Stimulated activated CD4-positive, alpha-beta T cell treated with anti-CD3 and anti-CD28 coated beads, Interleukin-1b, Interleukin-23, amount 100 ng/mL, for 1 hour (primary cell): Measurements from ENCODE around the gene KIAA0232.
A peak's percentile ranks its signal among the peaks of the same experiment; 100 is the strongest.

Experiments used
- DNase-seq, 2 donors: peaks; one replicate each; pipeline ENCODE4 v3.0.0-alpha.2; 2020; ENCODE audit warnings: low read depth in 2 of 2

KIAA0232 gene, protein sequence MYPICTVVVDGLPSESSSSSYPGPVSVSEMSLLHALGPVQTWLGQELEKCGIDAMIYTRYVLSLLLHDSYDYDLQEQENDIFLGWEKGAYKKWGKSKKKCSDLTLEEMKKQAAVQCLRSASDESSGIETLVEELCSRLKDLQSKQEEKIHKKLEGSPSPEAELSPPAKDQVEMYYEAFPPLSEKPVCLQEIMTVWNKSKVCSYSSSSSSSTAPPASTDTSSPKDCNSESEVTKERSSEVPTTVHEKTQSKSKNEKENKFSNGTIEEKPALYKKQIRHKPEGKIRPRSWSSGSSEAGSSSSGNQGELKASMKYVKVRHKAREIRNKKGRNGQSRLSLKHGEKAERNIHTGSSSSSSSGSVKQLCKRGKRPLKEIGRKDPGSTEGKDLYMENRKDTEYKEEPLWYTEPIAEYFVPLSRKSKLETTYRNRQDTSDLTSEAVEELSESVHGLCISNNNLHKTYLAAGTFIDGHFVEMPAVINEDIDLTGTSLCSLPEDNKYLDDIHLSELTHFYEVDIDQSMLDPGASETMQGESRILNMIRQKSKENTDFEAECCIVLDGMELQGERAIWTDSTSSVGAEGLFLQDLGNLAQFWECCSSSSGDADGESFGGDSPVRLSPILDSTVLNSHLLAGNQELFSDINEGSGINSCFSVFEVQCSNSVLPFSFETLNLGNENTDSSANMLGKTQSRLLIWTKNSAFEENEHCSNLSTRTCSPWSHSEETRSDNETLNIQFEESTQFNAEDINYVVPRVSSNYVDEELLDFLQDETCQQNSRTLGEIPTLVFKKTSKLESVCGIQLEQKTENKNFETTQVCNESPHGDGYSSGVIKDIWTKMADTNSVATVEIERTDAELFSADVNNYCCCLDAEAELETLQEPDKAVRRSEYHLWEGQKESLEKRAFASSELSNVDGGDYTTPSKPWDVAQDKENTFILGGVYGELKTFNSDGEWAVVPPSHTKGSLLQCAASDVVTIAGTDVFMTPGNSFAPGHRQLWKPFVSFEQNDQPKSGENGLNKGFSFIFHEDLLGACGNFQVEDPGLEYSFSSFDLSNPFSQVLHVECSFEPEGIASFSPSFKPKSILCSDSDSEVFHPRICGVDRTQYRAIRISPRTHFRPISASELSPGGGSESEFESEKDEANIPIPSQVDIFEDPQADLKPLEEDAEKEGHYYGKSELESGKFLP (N-terminal part only)

DNA sequence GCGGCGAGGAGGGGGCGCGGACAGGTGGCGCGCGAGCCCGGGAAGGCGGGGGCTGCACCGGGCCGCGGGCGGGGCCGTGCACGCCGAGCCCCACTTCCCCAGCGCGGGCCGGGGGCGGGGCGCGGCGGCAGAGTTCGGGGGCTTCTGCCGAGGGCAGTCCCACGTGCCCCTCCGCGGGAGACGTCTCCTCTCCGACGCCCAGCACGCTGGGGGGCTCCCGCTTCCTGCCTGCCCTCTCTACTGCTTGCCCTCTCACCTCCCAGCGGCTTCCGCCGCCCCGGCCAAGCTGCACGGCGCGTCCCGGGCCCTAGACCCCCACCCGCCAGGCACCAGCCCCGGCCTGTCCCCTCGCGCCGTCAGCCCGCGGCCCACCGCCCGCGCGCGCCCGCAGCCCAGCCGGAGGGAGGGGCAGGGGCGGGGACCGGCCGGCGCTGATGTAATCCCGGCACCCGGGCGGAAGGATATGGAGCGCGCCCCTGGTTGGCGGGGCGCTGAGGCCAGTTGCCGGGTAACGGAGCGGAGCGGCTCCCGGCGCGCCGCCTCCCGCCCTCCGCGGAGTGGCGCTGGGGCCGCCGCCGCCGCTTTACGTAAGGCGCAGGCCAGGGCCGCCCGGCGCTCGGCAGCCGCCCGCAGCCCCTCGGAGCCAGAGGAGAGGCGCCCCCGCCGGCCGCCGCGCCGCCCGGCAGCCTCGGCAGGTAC is at the start of gene KIAA0232:
TSS of gene KIAA0232 (plus strand) at position 581 of the 699 bp plus-strand sequence. CDS start 41,727 bp downstream, outside the sequence.
- DNase-seq = peak; percentile 79 to 82

DNA sequence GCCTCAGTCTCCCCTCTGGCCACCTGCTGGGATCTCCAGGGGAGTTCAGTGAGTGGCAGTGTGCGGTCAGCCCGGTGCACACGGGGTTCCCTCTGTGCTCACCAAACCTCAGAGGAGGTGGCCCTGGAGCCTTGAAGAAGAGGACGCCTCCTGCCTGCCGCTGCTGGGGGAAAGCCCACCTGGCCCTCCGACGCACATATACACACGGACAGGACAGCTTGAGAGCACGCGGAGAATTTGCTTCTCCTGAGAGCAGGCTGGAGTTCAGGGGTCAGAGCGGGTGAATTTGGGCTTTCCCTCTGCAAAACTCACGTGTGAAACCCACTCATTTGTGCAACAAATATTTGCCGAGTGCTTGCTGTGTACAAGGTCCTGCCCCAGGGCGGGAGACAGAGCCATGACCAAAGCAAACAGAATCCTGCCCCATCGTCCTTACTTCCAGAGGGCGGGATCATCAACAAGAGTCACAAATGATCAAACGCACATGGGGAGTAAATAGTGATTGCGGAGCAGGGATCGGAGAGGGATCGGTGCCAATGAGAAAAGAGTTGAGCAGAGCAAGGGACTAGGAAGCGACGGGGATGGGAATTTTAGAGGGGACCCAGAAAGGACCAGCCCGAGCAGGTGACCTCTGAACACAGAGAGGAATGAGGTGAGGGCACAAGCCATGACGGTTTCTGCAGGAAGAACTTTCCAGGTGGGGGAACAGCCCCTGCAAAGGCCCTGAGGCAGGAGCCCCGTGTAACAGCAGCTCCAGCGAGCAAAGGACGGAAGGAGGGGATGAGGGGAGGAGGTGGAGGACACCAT is 49.0 kb upstream of the KIAA0232 start:
- DNase-seq = no peak

DNA sequence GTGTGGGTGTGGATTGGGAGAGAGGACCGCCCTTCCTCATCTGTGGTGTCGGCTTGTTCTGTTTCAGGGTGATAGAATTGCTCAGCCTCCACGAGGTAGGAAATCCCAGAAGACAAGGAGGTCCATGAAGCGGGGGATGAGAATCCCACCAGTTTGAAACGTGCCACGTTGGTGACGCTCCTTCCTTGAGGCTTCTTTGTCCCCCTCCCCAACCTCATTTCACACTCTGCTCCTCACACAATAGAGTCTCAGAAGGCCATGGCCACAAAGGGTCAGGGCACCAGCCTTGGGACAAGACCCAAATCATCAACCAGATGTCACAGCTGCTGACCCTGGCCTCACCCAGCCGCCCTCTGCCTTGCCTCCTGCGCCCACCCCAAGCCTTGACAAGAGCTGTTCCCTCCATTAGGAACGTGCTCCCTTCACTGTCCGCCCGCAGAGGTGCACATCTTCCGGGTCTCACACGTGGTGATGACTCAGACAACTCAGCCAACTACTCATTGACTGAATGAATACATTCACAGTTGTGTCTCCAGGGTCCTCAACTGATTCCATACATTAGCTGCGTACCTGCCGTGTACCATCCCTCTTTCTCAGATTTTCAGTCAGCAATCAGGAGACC is 48.3 kb upstream of the KIAA0232 start:
- DNase-seq = no peak

DNA sequence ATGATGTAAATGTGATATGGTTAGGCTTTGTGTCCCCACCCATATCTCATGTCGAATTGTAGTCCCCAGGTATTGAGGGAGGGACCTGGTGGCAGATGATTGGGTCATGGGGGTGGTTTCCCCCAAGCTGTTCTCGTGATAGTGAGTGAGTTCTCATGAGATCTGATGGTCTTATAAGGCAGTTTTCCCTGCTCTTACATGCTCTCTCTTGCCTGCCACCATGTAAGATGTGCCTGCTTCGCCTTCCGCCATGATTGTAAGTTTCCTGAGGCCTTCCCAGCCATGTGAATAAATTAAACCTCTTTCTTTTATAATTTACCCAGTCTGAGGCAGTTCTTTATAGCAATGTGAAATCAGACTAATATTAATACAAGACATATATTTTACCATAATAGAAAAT is 42.6 kb upstream of the KIAA0232 start:
- DNase-seq = no peak

DNA sequence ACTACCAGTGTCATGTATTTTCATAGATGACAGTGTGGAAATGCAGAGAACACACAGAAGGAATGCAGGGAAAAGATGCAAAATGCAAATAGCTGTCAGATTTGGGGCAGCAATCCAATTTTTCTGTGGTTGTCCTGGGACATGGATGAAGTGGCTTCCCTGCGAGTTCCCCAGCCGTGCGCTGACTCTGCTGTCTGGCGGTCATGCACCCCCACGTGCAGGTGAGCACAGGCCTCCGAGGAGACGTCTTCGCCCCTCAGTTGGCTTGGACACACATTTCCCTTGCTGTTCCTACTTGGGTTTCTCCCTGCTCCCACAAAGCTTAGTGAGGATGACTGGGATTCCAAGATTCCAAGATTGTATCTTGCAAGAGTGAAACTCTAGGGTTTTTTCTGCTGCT is 42.2 kb upstream of the KIAA0232 start:
- no peak for DNase-seq

DNA sequence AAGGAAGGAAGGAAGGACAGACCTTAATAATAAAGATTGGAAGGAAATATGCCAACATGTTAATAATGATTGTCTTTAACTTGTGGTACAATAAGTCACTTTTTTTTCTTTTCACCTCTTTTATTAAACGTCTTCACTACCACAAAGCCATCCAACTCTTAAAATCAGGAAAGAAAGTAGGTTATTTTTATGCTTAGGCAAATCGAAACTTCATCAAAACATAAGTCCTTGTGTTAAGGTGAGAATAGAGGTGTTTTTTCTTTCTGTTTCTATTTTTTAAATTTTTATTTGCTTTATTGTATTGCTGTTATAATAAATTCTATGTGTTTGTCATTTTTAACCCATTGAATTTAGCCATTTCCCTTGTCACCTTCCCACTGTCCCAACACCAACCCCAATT is 40.0 kb upstream of the KIAA0232 start:
- DNase-seq = no peak

DNA sequence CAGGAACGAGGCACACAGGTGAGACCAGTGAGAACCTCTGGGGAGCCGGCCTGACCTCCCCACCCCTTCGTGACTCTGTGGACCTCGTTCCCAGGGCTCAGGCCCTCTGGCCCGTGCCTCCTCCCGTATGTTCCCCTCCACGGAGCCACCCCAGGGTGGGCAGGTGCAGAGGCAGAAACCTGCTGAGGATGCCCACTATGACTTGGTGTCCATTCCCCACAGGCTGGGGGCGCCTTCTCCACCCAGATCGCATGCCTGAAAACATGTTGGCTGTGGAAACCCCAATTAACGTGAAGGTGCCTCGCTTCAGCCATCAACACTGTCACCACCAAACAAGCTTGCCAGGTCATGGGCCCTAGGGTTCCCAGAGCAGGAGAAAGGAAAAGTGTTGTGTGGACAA is 39.5 kb upstream of the KIAA0232 start:
- no peak for DNase-seq

DNA sequence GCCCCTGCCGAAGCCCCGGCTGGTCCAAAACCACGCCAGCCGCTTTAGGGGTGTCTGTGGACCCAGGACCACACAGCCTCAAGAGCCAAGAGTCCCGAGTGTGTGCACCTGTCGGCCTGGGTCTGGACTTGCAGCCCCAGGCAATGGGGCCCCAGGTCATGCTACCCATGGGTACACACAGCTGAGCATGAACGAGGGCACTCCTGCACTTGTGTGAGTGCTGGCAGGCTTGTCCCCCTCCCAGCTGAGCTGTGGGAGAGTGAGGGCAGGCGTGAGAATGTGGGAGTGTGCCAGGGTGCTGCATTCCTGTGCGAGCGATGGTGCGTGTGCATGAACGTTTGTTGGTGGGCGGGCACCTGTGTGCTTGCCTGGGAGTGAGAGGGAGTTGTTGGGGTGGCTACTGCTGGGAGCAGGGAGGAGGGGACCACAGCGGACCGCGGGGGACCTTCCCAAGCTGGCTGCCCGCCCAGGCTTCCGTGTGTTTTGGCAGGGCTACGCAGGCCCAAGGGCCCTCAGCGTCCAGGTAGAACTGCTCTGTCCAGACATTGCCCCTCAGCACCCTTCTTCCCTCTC is 35.7 kb upstream of the KIAA0232 start:
- DNase-seq = no peak

DNA sequence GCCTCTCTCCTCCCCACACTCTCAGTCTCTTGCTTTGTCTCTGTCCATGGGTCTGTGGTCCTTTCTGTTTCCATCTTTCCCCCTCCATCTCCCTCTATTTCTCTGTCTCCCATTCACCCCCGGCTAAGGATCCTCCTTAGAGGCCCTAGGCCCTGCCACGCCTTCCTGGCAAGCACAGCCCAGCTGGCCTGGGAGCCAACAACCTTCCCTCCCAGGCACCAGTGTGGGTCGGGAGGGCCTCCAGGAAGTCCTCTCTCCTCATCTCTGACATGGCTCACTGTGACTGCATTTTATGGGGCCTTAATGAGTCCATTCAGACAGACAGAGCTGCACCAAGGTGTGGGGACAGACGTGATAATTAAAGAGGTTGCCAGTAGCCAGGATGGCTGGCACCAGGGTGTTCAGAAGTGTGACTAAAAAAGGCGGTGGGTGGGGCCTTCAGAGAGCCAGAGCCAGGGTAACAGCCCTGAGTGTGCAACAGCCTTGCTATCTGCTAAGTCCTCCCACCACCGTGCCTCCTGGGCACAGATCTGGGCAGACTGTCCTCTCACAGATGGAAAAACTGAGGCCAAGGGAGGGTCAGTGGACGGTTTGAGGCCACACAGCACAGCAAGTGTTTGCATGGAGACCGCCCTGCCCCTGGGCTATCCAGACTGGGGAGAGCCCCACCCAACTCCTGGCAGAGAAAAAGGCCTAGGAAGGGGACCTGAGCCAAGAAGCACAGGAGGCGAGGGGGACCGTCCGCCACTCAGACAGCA is 35.1 kb upstream of the KIAA0232 start:
- no peak for DNase-seq

DNA sequence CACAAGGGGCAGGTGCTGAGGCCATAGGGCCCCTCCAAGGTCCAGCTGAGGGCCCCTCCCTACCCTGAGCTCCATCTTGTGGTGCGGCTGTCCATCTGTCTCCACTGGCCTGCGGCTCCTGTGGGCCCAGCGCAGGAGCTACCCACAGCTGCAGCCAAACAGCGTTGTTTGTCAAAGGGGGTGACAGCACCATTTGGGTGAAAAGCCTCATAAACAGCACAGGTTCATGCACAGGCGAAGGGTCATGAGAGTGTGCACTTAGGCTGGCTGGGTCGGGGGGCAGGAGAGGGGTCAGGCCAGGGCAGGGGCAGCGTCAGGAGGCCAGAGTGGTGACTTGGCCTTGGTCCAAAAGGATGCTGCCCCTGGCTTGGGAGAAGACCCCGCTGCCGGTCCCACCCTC is 34.2 kb upstream of the KIAA0232 start:
- DNase-seq = no peak

DNA sequence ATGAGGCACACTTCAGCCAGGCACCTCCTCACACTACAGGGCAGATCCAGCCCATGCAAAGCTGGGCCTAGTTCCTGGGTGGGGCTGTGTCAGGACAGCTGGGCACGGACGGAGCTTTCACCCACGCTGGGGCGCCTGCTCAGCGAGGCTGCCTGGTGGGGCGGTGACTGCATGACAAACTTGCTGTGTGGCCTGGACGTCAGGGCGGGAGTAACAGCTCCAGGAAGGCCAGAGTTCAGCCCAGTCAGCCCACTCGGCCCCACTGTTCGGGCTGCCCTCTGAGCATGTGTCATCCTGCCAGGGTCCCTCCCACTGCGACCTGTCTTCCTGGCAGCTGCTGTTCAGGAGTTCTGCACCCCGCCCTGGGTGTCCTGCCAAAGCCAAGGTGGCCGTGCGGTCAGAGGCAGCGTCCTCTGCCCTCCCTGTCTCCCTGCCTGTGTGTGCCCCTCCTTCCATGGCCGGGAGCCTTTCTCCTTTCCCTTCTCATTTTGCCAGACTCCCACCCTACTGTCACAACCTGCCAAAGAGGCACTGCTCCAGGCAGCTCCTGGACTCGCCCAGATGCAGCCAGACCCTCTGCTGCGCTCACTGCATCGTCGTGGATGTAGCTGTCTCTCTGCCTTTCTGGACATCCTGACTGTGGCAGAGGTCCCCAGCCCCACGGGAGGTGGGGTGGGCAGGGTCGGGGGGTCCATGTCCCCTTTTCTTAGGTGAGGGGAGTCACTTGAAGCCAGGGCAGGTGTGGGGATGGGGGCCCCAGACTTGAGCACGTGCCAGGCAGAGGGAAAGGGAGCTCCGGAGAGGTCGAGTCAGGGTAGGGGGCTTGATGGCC is 33.0 kb upstream of the KIAA0232 start:
- no peak for DNase-seq

DNA sequence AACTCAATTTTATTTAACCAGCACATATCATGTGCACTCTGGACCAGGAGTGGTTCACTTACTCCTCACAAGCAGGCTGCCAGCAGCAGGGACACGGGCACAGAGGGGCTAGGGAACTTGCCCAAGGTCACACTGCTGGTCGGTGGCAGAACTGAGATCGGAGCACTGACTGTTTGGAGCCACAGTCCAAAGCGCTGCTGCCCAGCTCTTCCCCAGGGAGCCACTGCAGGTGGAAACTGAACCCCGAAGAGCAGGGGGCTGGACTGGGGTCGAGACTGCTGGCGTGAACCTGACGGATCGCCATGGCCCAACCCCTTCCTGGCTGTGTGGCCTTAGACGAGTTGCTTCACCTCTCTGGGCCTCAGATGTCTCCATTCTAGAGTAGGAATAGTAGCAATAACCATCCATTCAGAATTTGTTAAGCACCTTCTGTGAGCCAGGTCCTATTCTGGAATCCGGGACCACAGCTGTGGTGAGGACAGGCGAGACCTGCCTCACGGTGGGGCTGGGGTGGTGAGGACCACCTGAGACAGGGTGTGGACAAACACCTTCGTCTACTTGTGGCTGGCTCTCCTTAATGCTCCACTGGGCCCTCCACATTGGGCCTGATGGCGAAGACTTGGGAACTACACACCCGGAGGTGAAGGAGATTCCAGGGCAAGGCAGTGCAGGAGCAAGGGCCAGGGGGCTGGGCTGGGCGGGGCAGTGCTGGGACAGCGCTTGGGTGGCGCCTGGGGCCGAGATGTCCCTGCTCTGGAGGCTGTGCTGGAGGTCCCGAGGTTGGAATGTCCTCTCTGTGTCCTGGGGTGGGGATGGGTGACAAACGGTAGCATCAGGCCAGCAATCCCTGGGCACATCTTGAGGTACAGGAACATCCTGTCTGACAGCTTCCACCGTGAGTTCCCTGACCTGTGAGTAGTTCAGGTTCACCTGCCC is 32.0 kb upstream of the KIAA0232 start:
- DNase-seq = no peak

DNA sequence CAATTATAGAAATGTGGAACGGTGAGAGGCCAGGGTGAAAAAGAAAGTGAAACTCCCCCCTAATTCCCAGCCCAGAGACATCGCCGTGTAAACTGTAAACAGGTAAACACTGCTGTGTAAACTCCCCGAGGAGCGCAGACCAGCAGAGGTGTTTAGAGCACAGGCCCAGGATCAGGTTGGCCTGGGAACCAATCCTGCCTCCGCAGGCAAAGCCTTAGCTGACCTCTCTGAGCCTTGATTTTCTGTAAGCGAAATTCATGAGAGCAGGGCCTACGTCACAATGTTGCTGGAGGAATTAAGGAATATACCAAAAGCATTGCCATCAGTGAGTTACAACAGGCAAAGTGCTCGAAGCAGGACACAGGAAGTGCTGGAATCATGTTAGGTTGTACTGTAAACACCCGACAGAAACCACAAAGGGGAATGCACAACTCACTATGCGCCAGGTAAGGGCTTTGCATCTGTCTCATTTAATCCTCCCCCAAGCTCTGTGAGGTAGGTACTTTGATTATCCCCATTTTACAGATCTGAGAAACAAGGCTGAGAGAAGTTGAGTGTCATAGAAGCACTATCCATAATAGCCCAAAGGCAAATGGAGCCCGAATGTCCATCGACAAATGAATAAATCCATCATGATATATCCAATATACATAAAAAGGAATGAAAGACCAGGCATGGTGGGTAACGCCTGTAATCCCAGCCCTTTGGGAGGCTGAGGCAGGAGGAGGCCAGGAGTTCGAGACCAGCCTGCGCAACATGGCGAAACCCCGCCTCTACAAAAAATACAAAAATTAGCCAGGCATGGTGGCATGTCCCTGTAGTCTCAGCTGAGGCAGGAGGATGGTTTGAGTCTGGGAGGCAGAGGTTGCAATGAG is 30.7 kb upstream of the KIAA0232 start:
- DNase-seq = no peak

DNA sequence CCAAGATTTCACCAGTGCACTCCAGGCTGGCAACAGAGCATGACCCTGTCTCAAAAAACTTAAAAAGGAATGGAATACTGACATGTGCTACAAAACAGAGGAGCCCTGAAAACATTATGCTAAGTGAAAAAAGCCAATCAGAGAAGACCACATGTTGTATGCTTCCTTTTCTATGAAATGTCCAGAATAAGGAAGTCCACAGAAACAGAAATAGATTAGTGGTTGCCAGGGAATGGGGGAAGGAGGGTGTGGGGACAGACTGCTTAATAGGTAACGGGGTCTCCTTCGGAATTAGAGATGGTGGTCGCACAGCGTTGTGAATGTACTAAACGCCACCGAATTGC is 30.1 kb upstream of the KIAA0232 start:
- DNase-seq = no peak

DNA sequence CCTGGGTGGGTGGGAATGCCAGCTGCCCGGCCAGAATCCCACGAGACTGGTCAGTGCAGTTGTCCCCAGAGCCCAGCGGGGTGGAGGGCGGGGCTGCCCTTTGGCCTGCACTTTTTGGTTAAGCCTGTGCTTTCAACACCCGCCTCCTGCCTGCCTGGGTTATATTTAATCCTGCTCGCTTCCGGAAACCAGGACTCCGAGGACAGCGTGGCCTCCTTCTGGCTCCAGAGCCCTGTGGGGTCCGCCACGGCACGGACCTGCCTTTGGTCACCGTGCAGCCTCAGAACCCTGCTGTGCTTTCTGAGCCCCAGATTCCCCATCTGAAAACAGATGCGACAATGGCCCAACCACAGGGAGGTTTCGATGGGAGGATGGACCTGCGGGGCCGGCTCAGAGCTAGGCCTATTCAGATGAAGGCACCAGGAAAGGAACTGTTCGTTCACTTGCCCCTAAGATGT is 29.4 kb upstream of the KIAA0232 start:
- DNase-seq = no peak

DNA sequence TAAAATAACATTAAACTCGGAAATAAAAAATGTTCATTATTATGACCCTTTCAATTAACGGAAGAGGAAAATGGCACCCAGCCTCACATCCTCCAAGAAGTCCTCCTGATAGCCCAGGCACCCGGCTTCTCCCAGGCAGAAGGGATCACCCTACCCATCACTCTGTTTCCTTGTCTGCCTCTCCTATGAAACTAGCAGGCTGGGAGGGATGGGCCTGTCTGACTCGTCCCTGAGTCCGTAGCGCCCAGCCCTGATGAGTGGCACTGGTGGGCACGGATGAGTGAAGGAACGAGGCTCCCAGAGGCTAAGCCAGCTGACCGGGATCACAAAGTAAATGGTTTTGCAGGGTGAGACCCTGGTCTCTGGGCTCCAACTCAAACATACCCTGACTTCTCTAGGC is 28.6 kb upstream of the KIAA0232 start:
- no peak for DNase-seq
